GM10248 (cell line): ENCODE data around the gene TCP1.
"Not testable (repeated sequence)": the region's sequence is repeated elsewhere in the genome, so short reads cannot be mapped to it uniquely, and the experiment has no call there.

Source experiments
- CTCF ChIA-PET: fragments of 300-600 bp; sonication (Branson Sonifier 250); formaldehyde crosslinking; extraction: SDS; loops from one replicate; lab custom pipeline; 2021; ENCODE audit warnings: antibody characterized with exemption; lab: Yijun Ruan, JAX
- POLR2A ChIA-PET: fragments of 350-650 bp; sonication (Branson Sonifier 250); formaldehyde crosslinking; extraction: SDS; loops from one replicate; lab custom pipeline; 2020; ENCODE audit warnings: antibody characterized with exemption; lab: Yijun Ruan, JAX
- DNase-seq: peaks from one replicate; pipeline ENCODE4 v3.0.0; 2012; ENCODE audit errors: extremely low spot score
- TF ChIP-seq, protein P1 (sequence below): IDR thresholded peaks from 2 replicates; pipeline ENCODE4 v1.5.1; 2012; ENCODE audit warnings: mild to moderate bottlenecking, low read depth; ENCODE audit errors: extremely low read depth, missing control alignments, control extremely low read depth

Gene TCP1

DNA sequence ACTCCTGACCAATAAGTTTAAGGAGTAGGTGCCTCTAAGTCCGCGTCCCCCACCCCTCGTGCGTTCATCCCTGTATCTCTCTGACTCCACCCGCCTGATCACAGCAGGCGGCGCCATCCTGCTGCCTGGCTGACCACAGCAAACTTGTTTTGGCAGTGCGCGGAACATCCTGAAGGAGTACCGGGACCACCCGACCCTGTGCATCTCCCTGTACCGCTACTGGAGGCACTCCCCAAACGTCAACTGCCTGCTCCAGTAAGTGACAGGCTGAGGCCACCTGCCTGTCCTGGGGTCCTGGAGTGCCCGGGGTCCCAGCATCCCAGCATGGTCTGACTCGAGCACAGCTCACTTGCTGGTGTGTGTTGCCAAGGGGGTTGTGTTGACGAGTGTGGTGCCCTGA is 29.7 kb upstream of the TCP1 start:
- CTCF ChIA-PET: interaction anchor here (0.8 to 1.2 kb wide), 2 partner anchors 25 to 43 kb away, joined by 3 read pairs; no protein-coding TSS in a partner anchor
- TF ChIP-seq, protein P1, sequence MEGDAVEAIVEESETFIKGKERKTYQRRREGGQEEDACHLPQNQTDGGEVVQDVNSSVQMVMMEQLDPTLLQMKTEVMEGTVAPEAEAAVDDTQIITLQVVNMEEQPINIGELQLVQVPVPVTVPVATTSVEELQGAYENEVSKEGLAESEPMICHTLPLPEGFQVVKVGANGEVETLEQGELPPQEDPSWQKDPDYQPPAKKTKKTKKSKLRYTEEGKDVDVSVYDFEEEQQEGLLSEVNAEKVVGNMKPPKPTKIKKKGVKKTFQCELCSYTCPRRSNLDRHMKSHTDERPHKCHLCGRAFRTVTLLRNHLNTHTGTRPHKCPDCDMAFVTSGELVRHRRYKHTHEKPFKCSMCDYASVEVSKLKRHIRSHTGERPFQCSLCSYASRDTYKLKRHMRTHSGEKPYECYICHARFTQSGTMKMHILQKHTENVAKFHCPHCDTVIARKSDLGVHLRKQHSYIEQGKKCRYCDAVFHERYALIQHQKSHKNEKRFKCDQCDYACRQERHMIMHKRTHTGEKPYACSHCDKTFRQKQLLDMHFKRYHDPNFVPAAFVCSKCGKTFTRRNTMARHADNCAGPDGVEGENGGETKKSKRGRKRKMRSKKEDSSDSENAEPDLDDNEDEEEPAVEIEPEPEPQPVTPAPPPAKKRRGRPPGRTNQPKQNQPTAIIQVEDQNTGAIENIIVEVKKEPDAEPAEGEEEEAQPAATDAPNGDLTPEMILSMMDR: no peak
- no peak for DNase-seq
- POLR2A ChIA-PET: no interaction called here

DNA sequence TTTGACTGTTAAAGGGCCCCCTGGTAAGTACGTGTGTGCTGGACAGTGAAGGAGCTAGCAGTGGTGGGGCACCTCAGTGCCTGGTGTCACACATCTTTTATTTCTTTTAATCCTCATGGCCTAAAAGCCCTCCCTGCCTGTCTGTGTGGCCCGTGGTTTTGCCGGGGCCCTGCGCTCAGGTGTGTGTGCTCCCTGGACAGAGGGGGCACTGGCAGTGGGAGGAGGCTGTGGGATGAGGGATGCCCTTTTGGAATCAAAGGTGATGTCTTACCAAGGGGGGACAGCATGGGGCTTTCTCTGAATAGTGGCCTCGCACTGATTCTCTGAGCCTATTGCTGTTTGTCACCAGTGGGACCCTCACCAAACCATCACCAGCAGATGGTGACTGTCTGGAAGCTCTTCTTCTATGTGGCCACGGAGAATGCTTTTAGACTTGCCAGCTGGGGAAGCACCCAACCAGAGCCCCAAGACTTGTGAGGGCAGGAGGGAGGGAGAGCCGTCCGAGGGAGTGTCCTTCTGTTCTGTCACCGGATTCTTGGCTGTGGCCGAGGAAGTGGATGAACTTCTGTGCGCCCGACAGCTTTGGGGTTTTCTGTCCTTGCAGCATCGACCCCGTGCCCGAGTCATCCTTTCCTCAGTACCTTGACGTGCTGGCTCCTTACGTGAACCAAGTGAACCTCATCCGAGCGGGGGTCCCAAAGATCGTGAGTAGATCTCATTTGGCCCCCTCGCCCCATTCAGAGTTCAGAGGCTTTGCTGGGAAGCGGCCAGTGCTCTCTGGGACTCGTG is 28.7 kb upstream of the TCP1 start:
- TF ChIP-seq, protein P1: no peak
- ChIA-PET POLR2A (no interaction called here), CTCF (interaction anchor here (1.2 kb wide), 1 partner anchor 26 kb away, joined by 3 read pairs; no protein-coding TSS in a partner anchor)
- DNase-seq: no peak

DNA sequence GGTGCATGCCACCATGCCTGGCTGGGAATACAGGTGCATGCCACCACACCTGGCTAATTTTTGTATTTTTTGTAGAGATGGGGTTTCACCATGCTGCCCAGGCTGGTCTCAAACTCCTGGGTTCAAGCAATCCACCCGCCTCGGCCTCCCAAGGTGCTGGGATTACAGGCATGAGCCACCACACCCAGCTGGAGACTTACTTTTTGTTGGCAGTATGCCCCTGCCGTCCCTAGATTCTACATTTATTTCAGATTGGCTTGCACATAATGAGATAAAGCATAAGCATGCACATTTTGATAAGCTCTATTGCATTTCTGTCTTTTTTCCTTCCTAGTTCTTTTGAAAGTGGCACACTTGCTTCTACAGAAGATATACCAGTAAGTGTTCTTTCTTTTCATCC is 27.4 kb upstream of the TCP1 start:
- POLR2A ChIA-PET, DNase-seq: not testable (repeated sequence)
- CTCF ChIA-PET: interaction anchor here (1.2 kb wide), 1 partner anchor 12 kb away, joined by 3 read pairs; no protein-coding TSS in a partner anchor

DNA sequence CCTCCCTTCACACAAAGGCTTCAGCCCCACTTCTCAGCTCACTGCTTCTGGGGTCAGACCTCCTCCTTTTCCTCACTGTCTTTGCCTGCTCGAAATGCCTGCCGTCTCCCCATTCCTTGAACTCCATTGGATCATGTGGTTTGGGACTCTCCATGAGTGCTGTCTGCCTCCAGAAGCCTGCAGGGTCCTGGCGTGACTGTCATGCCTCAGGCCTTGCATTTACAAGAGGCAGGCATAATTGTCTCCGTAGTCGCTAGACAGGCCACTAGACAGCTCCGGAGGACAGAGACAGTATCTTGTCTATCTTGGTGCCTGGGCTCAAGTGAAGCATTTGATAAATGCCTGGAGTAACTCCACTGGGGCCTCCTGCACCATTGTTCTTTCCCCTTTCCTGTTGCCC is 26.0 kb upstream of the TCP1 start:
- DNase-seq: no peak
- POLR2A ChIA-PET: no interaction called here
- CTCF ChIA-PET: interaction anchor here (1.5 kb wide), 1 partner anchor 704 kb away, joined by 4 read pairs; no protein-coding TSS in a partner anchor
- TF ChIP-seq, protein P1: no peak

DNA sequence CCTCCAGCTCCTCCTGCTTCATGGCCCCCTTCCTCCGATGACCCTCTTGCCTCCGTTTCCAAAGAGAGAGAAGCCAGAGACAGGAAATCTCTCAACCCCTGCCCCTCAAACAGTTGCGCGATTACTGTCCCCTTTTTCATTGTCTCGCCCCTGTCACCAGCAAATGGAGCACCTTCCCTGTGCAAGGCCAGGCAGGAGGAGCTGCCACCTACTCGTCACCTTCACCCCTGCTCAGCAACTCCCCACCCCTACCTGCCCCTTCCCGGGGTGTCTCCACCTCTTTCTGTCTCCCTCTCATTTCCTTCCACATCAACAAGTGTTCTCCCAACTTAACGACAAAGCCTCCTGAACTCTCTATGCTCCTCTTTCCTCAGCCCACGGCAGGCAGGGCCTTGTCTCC is 24.4 kb upstream of the TCP1 start:
- TF ChIP-seq, protein P1: no peak
- ChIA-PET CTCF (interaction anchor here (1.1 kb wide), 1 partner anchor 38 kb away, joined by 3 read pairs; no protein-coding TSS in a partner anchor), POLR2A (no interaction called here)
- no peak for DNase-seq

DNA sequence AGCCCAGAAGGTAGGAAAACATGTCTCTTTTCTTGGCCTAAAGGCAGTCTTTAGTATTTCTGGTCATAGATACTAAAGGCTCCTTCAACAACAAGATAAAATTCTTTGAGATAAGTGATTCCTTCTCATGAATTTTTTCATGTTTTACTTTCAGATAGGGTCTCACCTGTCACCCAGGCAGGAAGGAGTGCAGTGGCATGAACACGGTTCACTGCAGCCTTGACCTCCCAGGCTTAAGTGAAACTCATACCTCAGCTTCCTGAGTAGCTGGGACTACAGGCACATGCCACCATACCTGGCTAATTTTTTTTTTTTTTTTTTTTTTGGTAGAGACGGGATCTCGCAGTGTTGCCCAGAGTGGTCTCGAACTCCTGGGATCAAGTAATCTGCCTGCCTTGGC is 19.7 kb upstream of the TCP1 start:
- ChIA-PET POLR2A (no interaction called here), CTCF (no interaction called here)
- TF ChIP-seq, protein P1: no peak
- peak; percentile 10 for DNase-seq

DNA sequence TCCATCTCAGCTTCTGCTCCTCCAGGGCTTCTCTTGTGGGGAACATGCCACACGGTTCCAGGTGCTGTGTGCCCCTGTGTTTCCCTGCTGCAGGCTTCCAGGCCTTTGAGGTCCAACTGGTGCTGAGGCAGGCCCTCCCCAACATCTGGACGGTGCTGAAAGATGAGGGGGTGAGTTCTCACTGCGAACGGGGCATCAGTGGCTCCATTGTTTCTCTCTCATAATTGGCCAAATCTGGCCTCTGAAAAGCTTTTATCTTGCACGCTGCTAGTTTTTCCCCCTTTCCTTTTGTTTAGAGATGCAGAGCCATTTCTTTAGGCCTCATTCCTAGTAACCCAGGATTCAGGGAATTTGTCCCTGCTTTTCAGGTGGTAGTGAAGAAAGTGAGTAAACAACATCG is 19.2 kb upstream of the TCP1 start:
- ChIA-PET POLR2A (no interaction called here), CTCF (no interaction called here)
- peak; percentile 6 for DNase-seq
- TF ChIP-seq, protein P1: no peak
